Loucy (cell line): Measurements from ENCODE around the gene DUSP11.

ENCODE experiments used
- H2AFZ ChIP-seq: fragments of 200-600 bp; sonication (generic); 2 replicates; pipeline ENCODE4 v1.6.0; 2016; ENCODE audit warnings: antibody characterized with exemption, mild to moderate bottlenecking, low read length, moderate library complexity
- H3F3A ChIP-seq: fragments of 200-600 bp; 2 replicates; pipeline ENCODE4 v1.6.0; 2016; ENCODE audit warnings: antibody characterized with exemption, low read depth, mild to moderate bottlenecking
- H3K27me3 ChIP-seq: fragments of 200-600 bp; sonication (generic); 2 replicates; pipeline ENCODE4 v1.6.1; 2014; ENCODE audit warnings: low read length, mild to moderate bottlenecking; ENCODE audit not compliant: insufficient read depth, poor library complexity, severe bottlenecking
- H3K36me3 ChIP-seq: fragments of 200-600 bp; sonication (generic); 2 replicates; pipeline ENCODE4 v1.6.1; 2016; ENCODE audit warnings: low read length; ENCODE audit not compliant: insufficient read depth
- H3K4me1 ChIP-seq: fragments of 200-600 bp; sonication (generic); 2 replicates; pipeline ENCODE4 v1.5.1; 2014; ENCODE audit warnings: low read length, mild to moderate bottlenecking; ENCODE audit not compliant: insufficient read depth, poor library complexity, severe bottlenecking
- H3K4me2 ChIP-seq: fragments of 200-600 bp; sonication (generic); 2 replicates; pipeline ENCODE4 v1.6.0; 2014; ENCODE audit warnings: antibody characterized with exemption, low read length, low read depth, mild to moderate bottlenecking; ENCODE audit not compliant: poor library complexity, severe bottlenecking
- H3K4me3 ChIP-seq: fragments of 200-600 bp; sonication (generic); 2 replicates; pipeline ENCODE4 v1.5.1; 2014; ENCODE audit warnings: low read length, mild to moderate bottlenecking, mixed read lengths; ENCODE audit not compliant: poor library complexity, severe bottlenecking
- H3K79me2 ChIP-seq: fragments of 200-600 bp; sonication (generic); 2 replicates; pipeline ENCODE4 v1.6.1; 2014; ENCODE audit warnings: low read length; ENCODE audit not compliant: insufficient read depth
- H3K9ac ChIP-seq: fragments of 200-600 bp; sonication (generic); 2 replicates; pipeline ENCODE4 v1.6.0; 2014; ENCODE audit warnings: mild to moderate bottlenecking, low read depth, low read length, moderate library complexity; ENCODE audit not compliant: poor library complexity, severe bottlenecking
- H3K9me2 ChIP-seq: fragments of 200-600 bp; sonication (generic); replicated peaks from 2 replicates; pipeline ENCODE4 v1.6.1; 2016; ENCODE audit warnings: low read depth, low read length, mixed read lengths
- H3K9me3 ChIP-seq: fragments of 200-600 bp; sonication (generic); 2 replicates; pipeline ENCODE4 v1.6.1; 2014; ENCODE audit warnings: mild to moderate bottlenecking, antibody characterized with exemption, low read length, low read depth; ENCODE audit not compliant: insufficient read depth
- H4K20me1 ChIP-seq: fragments of 200-600 bp; sonication (generic); 2 replicates; pipeline ENCODE4 v1.6.0; 2014; ENCODE audit warnings: antibody characterized with exemption, low read length, mild to moderate bottlenecking; ENCODE audit not compliant: insufficient read depth, poor library complexity, severe bottlenecking
- CTCF ChIP-seq: fragments of 200-600 bp; sonication (generic); conservative IDR thresholded peaks from 2 replicates; pipeline ENCODE4 v1.5.1; 2014; ENCODE audit warnings: mild to moderate bottlenecking, antibody characterized with exemption, low read length
- EZH2phosphoT487 ChIP-seq: fragments of 200-600 bp; IDR thresholded peaks from 2 replicates; pipeline ENCODE4 v1.6.1; 2018; ENCODE audit warnings: antibody characterized with exemption, mild to moderate bottlenecking, moderate library complexity, borderline replicate concordance

The DUSP11 gene

GRCh38 chr2:73766994-73767393 lies 12.9 kb downstream of the DUSP11 start:
- no peaks in the 10 kb centered on the region for H3K4me1 ChIP-seq
- TF ChIP-seq EZH2phosphoT487 (no peak), CTCF (no peak)
- no peak overlapping the region for H2AFZ ChIP-seq
- no peaks in the 10 kb centered on the region for H3F3A ChIP-seq
- H3K9me2 ChIP-seq, result no peaks in the 10 kb centered on the region
- H3K4me3 ChIP-seq, result no peak overlapping the region
- peaks cover 6% of the 10 kb centered on the region; the same call in 1 of the 2 replicates for H3K79me2 ChIP-seq
- H3K27me3 ChIP-seq, result no peaks in the 10 kb centered on the region
- no peaks in the 10 kb centered on the region for H4K20me1 ChIP-seq
- H3K9ac ChIP-seq, result no peak overlapping the region
- H3K36me3 ChIP-seq, result peaks cover 74% of the 10 kb centered on the region
- no peak overlapping the region for H3K4me2 ChIP-seq
- H3K9me3 ChIP-seq, result no peaks in the 10 kb centered on the region

GRCh38 chr2:73766349-73766748 lies 13.6 kb downstream of the DUSP11 start:
- H3K9ac ChIP-seq, result no peak overlapping the region
- no peaks in the 10 kb centered on the region for H3K9me3 ChIP-seq
- H4K20me1 ChIP-seq, result no peaks in the 10 kb centered on the region
- H3K79me2 ChIP-seq, result peaks cover 6% of the 10 kb centered on the region; the same call in 1 of the 2 replicates
- H3K4me3 ChIP-seq, result no peak overlapping the region
- no peaks in the 10 kb centered on the region for H3F3A ChIP-seq
- peaks cover 77% of the 10 kb centered on the region for H3K36me3 ChIP-seq
- no peaks in the 10 kb centered on the region for H3K27me3 ChIP-seq
- H2AFZ ChIP-seq, result no peak overlapping the region
- no peak overlapping the region for H3K4me2 ChIP-seq
- no peaks in the 10 kb centered on the region for H3K9me2 ChIP-seq
- no peaks in the 10 kb centered on the region for H3K4me1 ChIP-seq
- no peak for TF ChIP-seq CTCF
- no peak for TF ChIP-seq EZH2phosphoT487

- no peak overlapping the region for H3K9ac ChIP-seq
- H3K4me1 ChIP-seq, result no peaks in the 10 kb centered on the region
- H3K79me2 ChIP-seq, result peaks cover 6% of the 10 kb centered on the region; the same call in 1 of the 2 replicates
- no peak overlapping the region for H3K4me2 ChIP-seq
- peaks cover 90% of the 10 kb centered on the region for H3K36me3 ChIP-seq
- no peak overlapping the region for H3K4me3 ChIP-seq
- H3K9me2 ChIP-seq, result no peaks in the 10 kb centered on the region
- H3F3A ChIP-seq, result no peaks in the 10 kb centered on the region
- H3K27me3 ChIP-seq, result no peaks in the 10 kb centered on the region
- TF ChIP-seq EZH2phosphoT487 (no peak), CTCF (no peak)
- H4K20me1 ChIP-seq, result no peaks in the 10 kb centered on the region
- no peak overlapping the region for H2AFZ ChIP-seq
- H3K9me3 ChIP-seq, result no peaks in the 10 kb centered on the region
Observed at GRCh38 chr2:73764945-73765344, 15.0 kb downstream of the DUSP11 start.
